ENCODE data around the gene AP2A2. TPM values are rescaled to one million over a fixed set of nuclear protein-coding genes. Genes with fewer than 3 reads are reported as not detected.

Gene AP2A2
- total RNA-seq, 1 experiment from 2014 or later: 62.0 TPM

GRCh38 chr11:1049431-1049891, 123.8 kb downstream of the AP2A2 start:
- Histone ChIP-seq H3K9me3 (ENCODE audit: low read depth, low read length, poor library complexity, severe bottlenecking) (no peaks in the 10 kb centered on the region), H3K27me3 (replicated peaks; ENCODE audit: insufficient read depth, low read depth, low read length, poor library complexity) (no peaks in the 10 kb centered on the region), H3K4me1 (ENCODE audit: insufficient read depth, low read length, poor library complexity, severe bottlenecking) (no peaks in the 10 kb centered on the region), H3K4me3 (ENCODE audit: low read depth, low read length, poor library complexity, severe bottlenecking) (no peak overlapping the region), H3K27ac (ENCODE audit: low read depth, low read length, poor library complexity, severe bottlenecking) (no peak overlapping the region), H3K36me3 (ENCODE audit: insufficient read depth, low read length, poor library complexity, severe bottlenecking) (no peaks in the 10 kb centered on the region)
- POLR2A ChIA-PET (ENCODE audit: low non-redundant PET): no interaction called here
- no TSS peak for BruUV-seq (replicated peaks)
- intact Hi-C loops (cut with micrococcal nuclease; ENCODE audit: unreplicated experiment): no loop called here
- DNase-seq (ENCODE audit: low spot score): no peak
- CTCF ChIA-PET: no interaction called here
- TF ChIP-seq EZH2 (IDR thresholded peaks at IDR 0.05; ENCODE audit: borderline replicate concordance, low read depth, low read length, poor library complexity, severe bottlenecking) (no peak), CTCF (conservative IDR thresholded peaks at IDR 0.05; ENCODE audit: low read depth, low read length) (no peak)

- BruUV-seq (replicated peaks): no TSS peak
- intact Hi-C loops (cut with micrococcal nuclease; ENCODE audit: unreplicated experiment): loop anchor here (2.0 kb wide), 1 partner anchor 201 kb away; no protein-coding TSS in a partner anchor
- Histone ChIP-seq H3K4me1 (ENCODE audit: insufficient read depth, low read length, poor library complexity, severe bottlenecking) (no peaks in the 10 kb centered on the region), H3K4me3 (ENCODE audit: low read depth, low read length, poor library complexity, severe bottlenecking) (no peak overlapping the region), H3K9me3 (ENCODE audit: low read depth, low read length, poor library complexity, severe bottlenecking) (no peaks in the 10 kb centered on the region), H3K27me3 (replicated peaks; ENCODE audit: insufficient read depth, low read depth, low read length, poor library complexity) (no peaks in the 10 kb centered on the region), H3K27ac (ENCODE audit: low read depth, low read length, poor library complexity, severe bottlenecking) (no peak overlapping the region), H3K36me3 (ENCODE audit: insufficient read depth, low read length, poor library complexity, severe bottlenecking) (no peaks in the 10 kb centered on the region)
- TF ChIP-seq EZH2 (IDR thresholded peaks at IDR 0.05; ENCODE audit: borderline replicate concordance, low read depth, low read length, poor library complexity, severe bottlenecking): no peak
- ChIA-PET CTCF (no interaction called here), POLR2A (ENCODE audit: low non-redundant PET) (no interaction called here)
- no peak for DNase-seq (ENCODE audit: low spot score)
These were observed 124.4 kb downstream of the AP2A2 start for GRCh38 chr11:1049911-1050580.

GRCh38 chr11:1050581-1051355, 125.1 kb downstream of the AP2A2 start:
- TF ChIP-seq CTCF (conservative IDR thresholded peaks at IDR 0.05; ENCODE audit: low read depth, low read length): peak; percentile 88
- TF ChIP-seq EZH2 (IDR thresholded peaks at IDR 0.05; ENCODE audit: borderline replicate concordance, low read depth, low read length, poor library complexity, severe bottlenecking): no peak
- Histone ChIP-seq H3K36me3 (ENCODE audit: insufficient read depth, low read length, poor library complexity, severe bottlenecking) (no peaks in the 10 kb centered on the region), H3K9me3 (ENCODE audit: low read depth, low read length, poor library complexity, severe bottlenecking) (no peaks in the 10 kb centered on the region), H3K27me3 (replicated peaks; ENCODE audit: insufficient read depth, low read depth, low read length, poor library complexity) (no peaks in the 10 kb centered on the region), H3K4me1 (ENCODE audit: insufficient read depth, low read length, poor library complexity, severe bottlenecking) (no peaks in the 10 kb centered on the region), H3K27ac (ENCODE audit: low read depth, low read length, poor library complexity, severe bottlenecking) (no peak overlapping the region), H3K4me3 (ENCODE audit: low read depth, low read length, poor library complexity, severe bottlenecking) (no peak overlapping the region)
- CTCF ChIA-PET: interaction anchor here (1.6 to 1.8 kb wide), 2 partner anchors 203 to 210 kb away, joined by 3 to 5 read pairs; no protein-coding TSS in a partner anchor
- no TSS peak for BruUV-seq (replicated peaks)
- intact Hi-C loops (cut with micrococcal nuclease; ENCODE audit: unreplicated experiment): loop anchor here (2.0 kb wide), 1 partner anchor 202 kb away; no protein-coding TSS in a partner anchor
- peak; percentile 69 for DNase-seq (ENCODE audit: low spot score)
- POLR2A ChIA-PET (ENCODE audit: low non-redundant PET): no interaction called here
